GM21381 (cell line): ENCODE data around the gene TK2.
"Not testable (repeated sequence)": the region's sequence is repeated elsewhere in the genome, so short reads cannot be mapped to it uniquely, and the experiment has no call there.

Source experiments
- ATAC-seq: cut with Tn5 transposase; IDR thresholded peaks from one replicate; pipeline ENCODE4 v1.9.1; 2021; ENCODE audit warnings: mild to moderate bottlenecking, moderate library complexity; ENCODE audit not compliant: unreplicated experiment

TK2 gene

DNA sequence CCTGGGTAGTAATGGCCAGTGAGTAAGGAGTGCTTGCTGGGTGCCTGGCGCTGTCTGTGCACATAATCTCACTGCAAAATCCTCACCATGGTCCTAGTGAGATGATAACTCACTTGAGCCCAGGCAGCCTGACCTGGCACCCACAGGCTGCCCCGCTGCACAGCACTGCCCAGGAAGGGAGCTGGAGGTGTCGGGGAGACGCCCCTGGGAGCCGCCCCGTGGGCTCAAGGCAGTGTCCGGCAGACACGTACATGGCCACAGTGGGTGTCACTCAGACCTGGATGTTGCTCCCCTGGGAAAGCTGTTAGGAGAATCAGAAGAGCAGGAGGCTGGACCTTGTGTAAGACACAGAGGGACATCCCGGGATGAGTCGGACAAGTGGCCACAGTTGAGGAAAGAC lies 78.7 kb downstream of the TK2 start:
- ATAC-seq = no peak

- no peak for ATAC-seq
Observed at GRCh38 chr16:66470556-66470955, 79.4 kb downstream of the TK2 start.

GRCh38 chr16:66469947-66470546 lies 79.9 kb downstream of the TK2 start:
- ATAC-seq = no peak

- ATAC-seq = no peak
Observed at GRCh38 chr16:66469291-66469946, 80.5 kb downstream of the TK2 start.

- ATAC-seq = no peak
Observed at GRCh38 chr16:66468321-66468965, 81.5 kb downstream of the TK2 start.

GRCh38 chr16:66467611-66468010 lies 82.3 kb downstream of the TK2 start:
- ATAC-seq = no peak

GRCh38 chr16:66466636-66467035 lies 83.3 kb downstream of the TK2 start:
- not testable (repeated sequence) for ATAC-seq

DNA sequence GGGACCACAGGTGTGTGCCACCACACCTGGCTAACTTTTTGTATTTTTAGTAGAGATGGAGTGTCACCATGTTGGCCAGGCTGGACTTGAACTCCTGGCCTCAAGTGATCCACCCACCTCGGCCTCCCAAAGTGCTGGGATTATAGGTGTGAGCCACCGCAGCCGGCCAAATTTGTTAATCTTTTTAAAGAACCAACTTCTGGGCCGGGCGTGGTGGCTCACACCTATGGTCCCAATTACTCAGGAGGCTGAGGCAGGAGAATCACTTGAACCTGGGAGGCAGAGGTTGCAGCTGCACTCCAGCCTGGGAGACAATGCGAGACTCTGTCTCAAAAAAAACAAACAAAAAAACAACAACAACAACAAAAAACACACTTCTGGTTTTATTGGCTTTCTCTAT lies 84.0 kb downstream of the TK2 start:
- ATAC-seq = not testable (repeated sequence)

GRCh38 chr16:66462912-66463311 lies 87.0 kb downstream of the TK2 start:
- no peak for ATAC-seq

DNA sequence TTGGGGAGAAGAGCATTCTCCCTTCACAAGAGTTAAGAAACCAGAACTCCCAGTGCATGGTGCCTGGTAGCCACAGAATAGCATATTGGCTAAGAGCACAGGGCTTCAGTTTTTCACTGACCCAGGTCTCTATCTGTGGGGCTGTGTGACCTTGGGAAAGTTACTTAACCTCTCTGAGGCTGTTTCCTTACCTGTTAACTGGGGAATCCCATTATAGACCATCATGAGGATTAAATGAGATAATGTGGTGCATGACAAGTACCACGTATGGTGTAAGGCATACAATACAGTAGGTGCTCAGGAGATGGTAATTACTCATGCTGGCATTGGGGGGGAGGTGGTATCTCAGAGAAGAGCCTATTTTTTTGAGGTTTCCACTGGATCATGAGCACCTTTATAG lies 89.2 kb downstream of the TK2 start:
- ATAC-seq = no peak

DNA sequence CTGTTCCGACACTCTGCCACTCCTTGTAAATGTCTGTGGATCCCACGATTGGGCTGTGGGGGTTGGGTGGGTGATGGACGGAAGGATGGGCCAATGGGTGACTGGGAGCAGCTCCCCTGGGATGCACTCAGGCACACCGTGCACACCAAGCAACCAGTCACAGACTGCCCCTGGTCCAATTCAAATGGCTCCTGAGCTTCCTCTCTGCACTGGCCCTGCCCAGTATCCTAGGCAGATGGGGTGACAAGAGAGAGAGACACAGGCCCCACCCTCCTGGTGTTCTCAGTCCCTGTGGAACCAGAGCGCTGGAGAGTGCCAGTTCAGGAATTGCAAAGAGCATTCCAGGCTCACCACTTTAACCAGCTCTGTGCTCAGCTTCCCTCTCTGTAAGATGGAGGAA lies 90.0 kb downstream of the TK2 start:
- ATAC-seq = no peak

- ATAC-seq = no peak
Observed at GRCh38 chr16:66458853-66459252, 91.1 kb downstream of the TK2 start.

DNA sequence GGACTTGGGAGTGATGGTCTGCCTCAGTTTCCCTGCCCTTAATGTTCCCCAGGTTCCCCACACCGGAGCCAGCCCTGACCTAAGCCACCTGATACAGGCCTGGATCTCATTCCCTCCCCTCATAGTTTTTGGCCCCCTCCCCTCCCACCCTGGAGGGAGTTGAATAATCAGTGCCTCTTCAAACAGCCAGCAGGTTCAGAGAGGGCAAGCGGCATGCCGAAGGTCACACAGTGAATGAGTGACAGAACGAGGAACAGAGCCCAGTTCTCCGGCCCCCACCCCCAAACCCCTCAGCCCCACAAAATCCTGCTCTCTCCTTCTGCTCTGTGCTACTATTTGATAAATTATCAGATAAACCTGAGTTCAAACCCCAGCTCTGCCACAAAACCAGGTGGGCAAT lies 91.6 kb downstream of the TK2 start:
- ATAC-seq = no peak
